Measurements from ENCODE around the gene CDC5L. TPM values are rescaled to one million over a fixed set of nuclear protein-coding genes. Genes with fewer than 3 reads are reported as not detected.

The CDC5L gene
- total RNA-seq, 2 donors from 2014 or later: 28.9 to 30.5 TPM

DNA sequence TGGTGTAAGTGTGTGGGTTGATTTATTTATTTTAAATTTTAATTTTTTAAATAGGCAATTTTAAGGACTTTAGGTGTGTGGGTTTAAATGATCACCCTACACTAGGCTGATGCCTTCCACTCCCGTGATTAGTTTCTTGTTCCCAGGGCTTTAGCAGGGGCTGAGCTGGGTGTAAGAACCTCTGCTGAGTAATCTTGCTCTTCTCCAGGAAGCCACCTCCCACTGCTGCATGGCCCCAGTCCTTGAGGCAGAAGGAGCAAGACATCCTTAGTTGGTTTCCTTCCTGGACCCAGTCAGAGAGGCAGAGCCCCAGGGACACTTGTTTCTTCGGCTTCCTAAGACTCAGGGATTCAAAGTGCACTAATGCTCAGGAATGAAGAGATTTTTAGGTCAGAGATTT is 19.8 kb upstream of the CDC5L start:
- H3K27me3 ChIP-seq (ENCODE audit: control insufficient read depth, insufficient read depth, low read length, poor library complexity, severe bottlenecking): peaks cover 10% of the 10 kb centered on the region
- H3K36me3 Mint-ChIP-seq (ENCODE audit: low read depth): no peaks in the 10 kb centered on the region
- H3K9ac ChIP-seq (ENCODE audit: extremely low read depth, low read length, poor library complexity, severe bottlenecking): no peak overlapping the region
- 92% methylated on average over 2 of the region's 2 CpGs; no CpG with 5 or more reads in 1 of the 2 experiments for WGBS, 2 experiments (ENCODE audit: insufficient coverage in 1 of 2, insufficient read length in 1 of 2)
- no peak overlapping the region for H3K27ac ChIP-seq (ENCODE audit: low read depth, low read length)
- H3K27me3 Mint-ChIP-seq (ENCODE audit: insufficient read depth): peaks cover 6% of the 10 kb centered on the region
- H3K4me1 Mint-ChIP-seq: no peaks in the 10 kb centered on the region
- no peak overlapping the region for H3K4me3 ChIP-seq (ENCODE audit: low read length)
- H3K4me1 ChIP-seq (ENCODE audit: control insufficient read depth, insufficient read depth, low read length): no peaks in the 10 kb centered on the region
- DNase-seq: no peak
- no peaks in the 10 kb centered on the region for H3K9me3 Mint-ChIP-seq
- no peak overlapping the region for H3K27ac Mint-ChIP-seq
- no peak overlapping the region for H3K4me3 Mint-ChIP-seq
- TF ChIP-seq, protein P1, sequence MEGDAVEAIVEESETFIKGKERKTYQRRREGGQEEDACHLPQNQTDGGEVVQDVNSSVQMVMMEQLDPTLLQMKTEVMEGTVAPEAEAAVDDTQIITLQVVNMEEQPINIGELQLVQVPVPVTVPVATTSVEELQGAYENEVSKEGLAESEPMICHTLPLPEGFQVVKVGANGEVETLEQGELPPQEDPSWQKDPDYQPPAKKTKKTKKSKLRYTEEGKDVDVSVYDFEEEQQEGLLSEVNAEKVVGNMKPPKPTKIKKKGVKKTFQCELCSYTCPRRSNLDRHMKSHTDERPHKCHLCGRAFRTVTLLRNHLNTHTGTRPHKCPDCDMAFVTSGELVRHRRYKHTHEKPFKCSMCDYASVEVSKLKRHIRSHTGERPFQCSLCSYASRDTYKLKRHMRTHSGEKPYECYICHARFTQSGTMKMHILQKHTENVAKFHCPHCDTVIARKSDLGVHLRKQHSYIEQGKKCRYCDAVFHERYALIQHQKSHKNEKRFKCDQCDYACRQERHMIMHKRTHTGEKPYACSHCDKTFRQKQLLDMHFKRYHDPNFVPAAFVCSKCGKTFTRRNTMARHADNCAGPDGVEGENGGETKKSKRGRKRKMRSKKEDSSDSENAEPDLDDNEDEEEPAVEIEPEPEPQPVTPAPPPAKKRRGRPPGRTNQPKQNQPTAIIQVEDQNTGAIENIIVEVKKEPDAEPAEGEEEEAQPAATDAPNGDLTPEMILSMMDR (conservative IDR thresholded peaks at IDR 0.05): no peak
- no peaks in the 10 kb centered on the region for H3K9me3 ChIP-seq (ENCODE audit: control insufficient read depth, low read length)
- H3K36me3 ChIP-seq (ENCODE audit: control insufficient read depth, insufficient read depth, low read length): no peaks in the 10 kb centered on the region

DNA sequence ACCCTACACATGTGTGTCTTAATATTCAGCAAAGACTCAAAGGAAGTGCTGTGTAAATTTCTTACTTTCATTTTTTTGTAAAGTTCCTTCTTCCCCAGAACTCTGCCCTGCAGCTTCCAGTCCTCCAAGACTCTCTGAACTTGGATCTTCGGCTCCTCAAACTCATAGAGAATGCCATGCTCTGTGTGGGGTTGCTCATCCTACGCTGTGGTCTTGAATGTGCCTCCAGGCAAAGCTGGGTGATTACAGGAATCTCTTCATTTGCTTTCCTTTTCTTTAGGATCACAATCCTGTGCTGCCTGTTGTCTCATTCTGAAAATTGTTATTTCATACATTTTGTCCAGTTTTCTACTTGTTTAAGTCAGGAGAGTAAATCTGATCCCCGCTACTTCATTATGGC is 14.5 kb upstream of the CDC5L start:
- Histone ChIP-seq H3K36me3 (ENCODE audit: control insufficient read depth, insufficient read depth, low read length) (no peaks in the 10 kb centered on the region), H3K27ac (ENCODE audit: low read depth, low read length) (no peak overlapping the region), H3K4me1 (ENCODE audit: control insufficient read depth, insufficient read depth, low read length) (no peaks in the 10 kb centered on the region), H3K9ac (ENCODE audit: extremely low read depth, low read length, poor library complexity, severe bottlenecking) (no peak overlapping the region), H3K9me3 (ENCODE audit: control insufficient read depth, low read length) (no peaks in the 10 kb centered on the region), H3K4me3 (ENCODE audit: low read length) (no peak overlapping the region), H3K27me3 (ENCODE audit: control insufficient read depth, insufficient read depth, low read length, poor library complexity, severe bottlenecking) (peaks cover 11% of the 10 kb centered on the region)
- no peak overlapping the region for H3K27ac Mint-ChIP-seq
- H3K4me1 Mint-ChIP-seq: no peaks in the 10 kb centered on the region
- H3K27me3 Mint-ChIP-seq (ENCODE audit: insufficient read depth): no peaks in the 10 kb centered on the region
- DNase-seq: no peak
- H3K36me3 Mint-ChIP-seq (ENCODE audit: low read depth): no peaks in the 10 kb centered on the region
- no peaks in the 10 kb centered on the region for H3K9me3 Mint-ChIP-seq
- 51 to 65% methylated on average over 2 of the region's 3 CpGs for WGBS, 2 experiments (ENCODE audit: insufficient coverage in 1 of 2, insufficient read length in 1 of 2)
- no peak overlapping the region for H3K4me3 Mint-ChIP-seq
- TF ChIP-seq, protein P1 (conservative IDR thresholded peaks at IDR 0.05): no peak

DNA sequence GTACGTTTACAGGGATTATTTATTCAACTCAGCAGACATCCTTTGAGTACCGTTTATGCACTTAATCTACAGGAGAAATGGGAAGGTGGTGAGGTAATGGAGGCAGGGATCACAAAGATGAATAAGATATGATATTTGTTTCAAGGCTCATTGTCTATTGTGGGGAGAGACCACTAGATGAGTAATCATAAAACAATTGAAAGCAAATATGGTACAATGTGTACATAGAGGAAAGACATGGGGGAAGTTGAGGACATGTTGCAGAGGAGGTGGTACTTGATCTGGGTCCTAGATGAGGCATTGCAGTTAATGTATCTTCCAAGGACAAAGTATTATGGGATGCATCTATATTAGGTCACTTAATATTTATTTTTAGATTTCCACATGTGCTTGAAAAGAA is 13.7 kb upstream of the CDC5L start:
- Histone ChIP-seq H3K9ac (ENCODE audit: extremely low read depth, low read length, poor library complexity, severe bottlenecking) (no peak overlapping the region), H3K27me3 (ENCODE audit: control insufficient read depth, insufficient read depth, low read length, poor library complexity, severe bottlenecking) (peaks cover 11% of the 10 kb centered on the region), H3K9me3 (ENCODE audit: control insufficient read depth, low read length) (no peaks in the 10 kb centered on the region), H3K27ac (ENCODE audit: low read depth, low read length) (no peak overlapping the region), H3K4me3 (ENCODE audit: low read length) (no peak overlapping the region), H3K36me3 (ENCODE audit: control insufficient read depth, insufficient read depth, low read length) (no peaks in the 10 kb centered on the region), H3K4me1 (ENCODE audit: control insufficient read depth, insufficient read depth, low read length) (no peaks in the 10 kb centered on the region)
- 74% methylated on average over 2 of the region's 2 CpGs; no CpG with 5 or more reads in 1 of the 2 experiments for WGBS, 2 experiments (ENCODE audit: insufficient coverage in 1 of 2, insufficient read length in 1 of 2)
- no peak overlapping the region for H3K4me3 Mint-ChIP-seq
- TF ChIP-seq, protein P1 (conservative IDR thresholded peaks at IDR 0.05): no peak
- no peaks in the 10 kb centered on the region for H3K27me3 Mint-ChIP-seq (ENCODE audit: insufficient read depth)
- H3K9me3 Mint-ChIP-seq: no peaks in the 10 kb centered on the region
- no peak for DNase-seq
- no peaks in the 10 kb centered on the region for H3K36me3 Mint-ChIP-seq (ENCODE audit: low read depth)
- H3K27ac Mint-ChIP-seq: no peak overlapping the region
- no peaks in the 10 kb centered on the region for H3K4me1 Mint-ChIP-seq

All from endodermal cell (in vitro differentiated cells).